ENCODE data around the gene PITPNC1.

GRCh38 chr17:67412032-67412431, 35.0 kb downstream of the PITPNC1 start:
- TF ChIP-seq CTCF (IDR thresholded peaks at IDR 0.05; ENCODE audit: insufficient read depth, low read depth, low read length), result no peak
- TF ChIP-seq EZH2 (IDR thresholded peaks at IDR 0.05; ENCODE audit: insufficient read depth, low read length), result no peak
